Kidney tubule cell (primary cell): ENCODE measurements around the gene POLR1B.
"Not testable (repeated sequence)": the region's sequence is repeated elsewhere in the genome, so short reads cannot be mapped to it uniquely, and the experiment has no call there.

ENCODE experiments used
- DNase-seq: peaks from one replicate; pipeline ENCODE4 v3.0.0-alpha.2; 2018; ENCODE audit warnings: low spot score

The POLR1B gene

GRCh38 chr2:112600634-112601033, 58.4 kb downstream of the POLR1B start:
- DNase-seq = no peak

- no peak for DNase-seq
These were observed 59.5 kb downstream of the POLR1B start for GRCh38 chr2:112601754-112602153.

DNA sequence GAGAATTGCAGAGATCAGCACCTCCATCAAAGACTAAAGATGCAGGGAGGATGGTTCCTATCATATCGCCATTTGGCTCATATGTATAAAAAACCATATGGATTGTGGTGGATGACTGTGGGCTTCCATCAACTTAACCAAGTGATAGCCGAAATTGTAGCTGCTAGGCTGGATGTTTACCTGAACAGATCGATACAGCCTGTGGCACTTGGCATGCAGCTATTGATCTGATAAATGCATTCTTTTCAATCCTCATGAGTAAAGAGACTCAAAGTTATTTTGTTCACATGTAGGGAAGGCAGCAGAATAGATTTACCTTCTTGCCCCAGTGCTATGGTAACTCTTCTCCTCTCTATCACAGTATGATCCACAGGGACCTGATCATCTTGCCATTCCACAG, 60.7 kb downstream of the POLR1B start:
- no peak for DNase-seq

- DNase-seq = no peak
These were observed 61.5 kb downstream of the POLR1B start for GRCh38 chr2:112603731-112604130.

- no peak for DNase-seq
These were observed 62.7 kb downstream of the POLR1B start for GRCh38 chr2:112604952-112605351.

GRCh38 chr2:112605926-112606325, 63.7 kb downstream of the POLR1B start:
- no peak for DNase-seq

GRCh38 chr2:112606547-112606946, 64.3 kb downstream of the POLR1B start:
- DNase-seq = no peak

GRCh38 chr2:112607680-112608438, 65.6 kb downstream of the POLR1B start:
- DNase-seq = peak; percentile 16

DNA sequence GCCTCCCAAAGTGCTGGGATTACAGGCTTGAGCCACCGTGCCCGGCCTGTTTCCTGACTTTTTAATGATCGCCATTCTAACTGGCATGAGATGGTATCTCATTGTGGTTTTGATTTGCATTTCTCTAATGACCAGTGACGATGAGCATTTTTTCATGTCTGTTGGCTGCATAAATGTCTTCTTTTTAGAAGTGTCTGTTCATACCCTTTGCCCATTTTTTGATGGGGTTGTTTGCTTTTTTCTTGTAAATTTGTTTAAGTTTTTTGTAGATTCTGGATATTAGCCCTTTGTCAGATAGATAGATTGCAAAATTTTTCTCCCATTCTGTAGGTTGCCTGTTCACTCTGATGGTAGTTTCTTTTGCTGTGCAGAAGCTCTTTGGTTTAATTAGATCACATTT, 67.1 kb downstream of the POLR1B start:
- not testable (repeated sequence) for DNase-seq

DNA sequence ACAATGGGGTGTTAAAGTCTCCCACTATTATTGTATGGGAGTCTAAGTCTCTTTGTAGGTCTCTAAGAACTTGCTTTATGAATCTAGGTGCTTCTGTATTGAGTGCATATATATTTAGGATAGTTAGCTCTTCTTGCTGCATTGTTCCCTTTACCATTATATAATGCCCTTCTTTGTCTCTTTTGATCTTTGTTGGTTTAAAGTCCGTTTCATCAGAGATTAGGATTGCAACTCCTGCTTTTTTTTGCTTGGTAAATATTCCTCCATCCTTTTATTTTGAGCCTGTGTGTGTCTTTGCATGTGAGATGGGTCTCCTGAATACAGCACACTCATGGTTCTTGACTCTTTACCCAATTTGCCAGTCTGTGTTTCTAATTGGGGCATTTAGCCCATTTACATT, 70.0 kb downstream of the POLR1B start:
- DNase-seq = not testable (repeated sequence)

DNA sequence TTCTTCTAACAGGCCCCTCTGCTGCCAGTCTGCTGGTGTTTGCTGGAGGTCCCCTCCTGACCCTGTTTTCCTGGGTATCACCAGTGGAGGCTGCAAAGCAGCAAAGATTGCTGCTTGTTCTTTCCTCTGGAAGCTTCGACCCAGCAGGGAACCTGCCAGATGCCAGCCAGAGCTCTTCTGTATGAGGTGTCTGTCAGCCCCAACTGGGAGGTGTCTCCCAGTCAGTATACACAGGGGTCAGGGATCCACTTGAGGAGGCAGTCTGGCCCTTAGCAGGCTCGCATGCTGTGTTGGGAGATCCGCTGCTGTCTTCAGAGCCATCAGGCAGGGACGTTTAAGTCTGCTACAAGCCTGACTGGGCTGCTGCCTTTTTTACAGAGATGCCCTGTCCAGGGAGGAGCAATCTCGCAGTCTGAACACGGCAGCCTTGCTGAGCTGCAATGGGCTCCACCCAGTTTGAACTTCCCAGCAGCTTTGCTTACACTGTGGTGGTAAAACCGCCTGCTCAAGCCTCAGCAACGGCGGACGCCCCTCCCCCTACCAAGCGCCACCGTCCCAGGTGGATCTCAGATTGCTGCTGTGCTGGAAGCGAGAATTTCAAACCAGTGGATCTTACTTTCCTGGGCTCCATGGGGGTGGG, 72.1 kb downstream of the POLR1B start:
- DNase-seq = no peak

- no peak for DNase-seq
These were observed 72.8 kb downstream of the POLR1B start for GRCh38 chr2:112615051-112615450.

DNA sequence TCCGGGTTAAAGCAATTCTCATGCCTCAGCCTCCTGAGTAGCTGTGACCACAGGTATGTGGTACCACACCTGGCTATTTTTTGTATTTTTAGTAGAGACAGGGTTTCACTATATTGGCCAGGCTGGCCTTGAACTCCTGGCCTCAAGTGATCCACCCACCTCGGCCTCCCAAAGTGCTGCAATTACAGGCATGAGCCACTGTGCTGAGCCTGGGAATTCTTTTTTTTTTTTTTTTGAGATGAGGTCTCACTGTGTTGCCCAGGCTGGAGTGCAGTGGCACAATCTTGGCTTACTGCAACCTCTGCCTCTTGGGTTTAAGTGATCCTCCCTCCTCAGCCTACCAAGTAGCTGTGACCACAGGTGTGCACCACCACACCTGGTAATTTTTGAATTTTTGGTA, 73.5 kb downstream of the POLR1B start:
- not testable (repeated sequence) for DNase-seq

DNA sequence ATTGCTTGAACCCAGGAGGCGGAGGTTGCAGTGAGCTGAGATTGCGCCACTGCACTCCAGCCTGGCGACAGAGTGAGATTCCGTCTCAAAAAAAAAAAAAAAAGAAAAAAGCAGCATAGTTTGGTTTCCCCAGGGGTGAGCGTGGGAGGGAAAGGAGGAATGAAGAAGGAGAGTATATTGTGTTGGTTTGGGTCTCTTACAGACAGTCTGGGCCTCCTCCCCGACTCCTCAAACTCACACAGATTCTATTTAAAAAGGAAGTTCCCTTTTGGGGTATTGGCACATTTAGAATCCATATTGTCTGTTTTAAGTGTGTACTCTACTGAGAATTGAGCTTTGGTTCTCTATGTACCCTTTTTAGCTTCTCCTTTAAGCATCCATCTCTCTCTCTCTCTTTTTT, 76.1 kb downstream of the POLR1B start:
- DNase-seq = no peak

- DNase-seq = no peak
These were observed 79.7 kb downstream of the POLR1B start for GRCh38 chr2:112621790-112622527.

DNA sequence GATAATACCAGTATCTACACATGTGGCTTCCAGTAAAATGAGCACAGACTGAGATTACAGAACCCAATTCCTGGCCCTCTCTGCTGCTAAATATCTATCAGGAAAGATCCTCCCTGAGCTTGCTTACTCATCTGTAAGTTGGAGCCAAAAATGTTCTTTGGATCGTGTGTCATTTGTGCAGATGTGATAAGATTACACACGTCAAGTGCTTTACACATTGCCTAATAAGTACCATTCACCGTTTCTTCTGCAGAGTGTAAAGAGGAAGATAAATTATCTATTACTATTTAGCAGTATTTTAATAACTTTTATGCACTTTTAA, 80.2 kb downstream of the POLR1B start:
- no peak for DNase-seq

DNA sequence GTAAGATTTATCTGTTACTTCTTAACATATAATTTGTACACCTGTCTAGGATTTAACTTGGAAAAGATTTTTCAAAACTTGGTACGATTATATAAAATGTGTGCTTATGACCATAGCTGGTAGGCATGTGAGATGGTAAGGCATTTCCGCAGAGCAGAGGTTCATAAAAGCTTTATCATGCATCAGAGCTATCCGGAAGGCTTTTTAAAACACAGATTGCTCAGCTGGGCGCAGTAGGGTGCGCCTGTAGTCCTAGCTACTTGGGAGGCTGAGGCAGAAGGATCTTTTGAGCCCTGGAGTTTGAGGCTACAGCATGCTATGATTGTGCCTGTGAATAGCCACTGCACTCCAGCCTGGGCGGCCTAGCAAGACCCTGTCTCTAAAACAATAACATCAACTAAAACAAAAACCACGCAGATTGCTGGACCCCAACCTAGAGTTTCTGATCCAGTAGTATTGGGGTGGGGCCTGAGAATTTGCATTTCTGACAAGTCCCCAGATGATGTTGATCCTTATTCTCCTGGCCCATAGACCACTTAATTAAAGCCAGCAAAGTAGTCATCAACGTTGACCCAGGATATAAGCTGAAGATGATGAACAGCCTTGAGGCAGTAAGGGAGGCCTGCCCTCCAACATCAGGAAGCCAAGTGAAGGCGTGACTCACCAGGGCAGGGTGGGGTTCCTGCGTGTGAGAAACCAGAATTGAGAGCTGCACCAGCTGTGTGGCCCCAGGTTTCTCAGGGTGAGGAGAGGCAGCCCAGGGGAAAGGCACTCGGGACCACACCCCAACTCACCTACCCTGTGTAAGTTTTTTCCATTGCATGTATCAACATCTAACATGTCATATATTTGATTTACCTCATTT, 81.9 kb downstream of the POLR1B start:
- peak; percentile 66 for DNase-seq

DNA sequence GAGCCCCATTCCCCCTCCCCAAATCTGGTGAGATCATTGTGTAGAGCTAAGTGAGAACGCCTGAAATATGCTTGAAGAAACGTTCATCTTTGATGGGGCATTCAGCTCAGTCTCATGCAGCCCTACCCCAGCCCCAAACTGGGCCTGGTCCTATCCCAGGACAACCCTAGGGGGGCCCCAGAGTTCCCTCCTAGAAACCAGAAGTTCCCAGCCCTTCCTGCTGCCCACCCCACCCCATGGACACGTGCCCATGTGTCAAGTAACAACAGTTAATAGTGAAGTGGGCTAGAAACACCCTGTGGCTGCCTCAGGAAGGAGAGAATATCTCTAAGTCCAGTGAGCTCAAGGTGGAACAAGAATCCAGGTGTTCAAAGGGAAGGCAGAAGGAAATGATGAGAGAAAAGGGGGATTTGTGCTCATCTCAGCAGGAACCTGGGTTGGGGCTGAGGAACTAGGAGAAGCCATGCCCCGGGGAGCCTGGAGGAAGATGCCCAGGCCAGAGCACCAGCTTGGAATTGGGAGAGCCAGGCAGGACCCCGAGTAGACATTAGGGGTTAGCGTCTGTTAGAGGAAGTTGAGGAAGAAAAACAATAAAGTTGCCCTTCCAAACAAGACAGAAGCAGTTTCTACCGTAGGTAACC, 83.3 kb downstream of the POLR1B start:
- no peak for DNase-seq

GRCh38 chr2:112626604-112627059, 84.4 kb downstream of the POLR1B start:
- peak; percentile 76 for DNase-seq
